Immature natural killer cell (primary cell): ENCODE data around the gene LSAMP. TPM values are rescaled to one million over a fixed set of nuclear protein-coding genes. Genes with fewer than 3 reads are reported as not detected.

Experiments
- DNase-seq, 3 donors: peaks; one replicate each; pipeline ENCODE4 v3.0.0; 2022; ENCODE audit warnings: mixed read lengths in 1 of 3
- H3K27ac Mint-ChIP-seq, 6 donors: one replicate each; pipeline ENCODE4 v1.8.0; 2020; ENCODE audit warnings: mixed read lengths in 6 of 6, mild to moderate bottlenecking in 5 of 6, inconsistent platforms in 4 of 6, moderate library complexity in 3 of 6
- H3K27me3 Mint-ChIP-seq, 3 donors: one replicate each; pipeline ENCODE4 v1.8.0; 2020 to 2021; ENCODE audit warnings: low read depth in 3 of 3, mild to moderate bottlenecking in 3 of 3, mixed read lengths in 3 of 3, moderate library complexity in 3 of 3, inconsistent platforms in 1 of 3
- H3K36me3 Mint-ChIP-seq, 3 donors: one replicate each; pipeline ENCODE4 v1.8.0; 2020; ENCODE audit warnings: mixed read lengths in 3 of 3, inconsistent platforms in 2 of 3, mild to moderate bottlenecking in 2 of 3
- H3K4me1 Mint-ChIP-seq, 2 donors: one replicate each; pipeline ENCODE4 v1.8.0; 2020; ENCODE audit warnings: inconsistent platforms in 2 of 2, mild to moderate bottlenecking in 2 of 2, mixed read lengths in 2 of 2, moderate library complexity in 1 of 2
- H3K4me3 Mint-ChIP-seq, 5 donors: one replicate each; pipeline ENCODE4 v1.8.0; 2020; ENCODE audit warnings: mild to moderate bottlenecking in 5 of 5, mixed read lengths in 5 of 5, inconsistent platforms in 3 of 5, moderate library complexity in 3 of 5
- H3K9me3 Mint-ChIP-seq, 6 donors: one replicate each; pipeline ENCODE4 v1.8.0; 2020; ENCODE audit warnings: mild to moderate bottlenecking in 6 of 6, mixed read lengths in 6 of 6, inconsistent platforms in 4 of 6, moderate library complexity in 3 of 6
- polyA plus RNA-seq, 3 donors: library from polyadenylated mRNA; unstranded; fragments of 300-500 nt; fragmentation: Illumina TruSeq; gene quantifications; one replicate each; pipeline ENCODE4 v1.2.3, GENCODE V29; 2021

LSAMP gene
- polyA plus RNA-seq, 3 donors from 2014 or later = not detected

DNA sequence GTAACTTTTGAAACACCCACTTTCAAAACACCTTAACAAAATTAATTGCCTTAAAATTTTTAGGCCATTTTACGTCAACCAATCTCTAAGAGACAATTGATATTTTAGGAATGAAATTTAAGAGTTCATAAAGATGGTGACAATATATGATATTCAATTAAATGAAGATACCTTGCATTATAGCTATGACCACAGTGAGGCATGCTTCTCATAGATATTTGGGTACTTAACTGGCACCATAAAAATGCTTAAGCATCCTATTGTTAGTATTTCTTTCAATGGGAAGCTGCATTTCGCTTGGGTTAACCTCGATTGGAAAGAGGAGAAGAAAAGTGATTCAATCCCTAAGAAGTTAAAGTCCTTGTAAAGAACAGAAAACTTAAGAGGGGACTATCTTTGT is 613.0 kb downstream of the LSAMP start:
- no peak overlapping the region for H3K27ac Mint-ChIP-seq
- H3K9me3 Mint-ChIP-seq = no peaks in the 10 kb centered on the region
- DNase-seq = no peak
- H3K4me1 Mint-ChIP-seq = no peaks in the 10 kb centered on the region
- no peaks in the 10 kb centered on the region for H3K36me3 Mint-ChIP-seq
- H3K27me3 Mint-ChIP-seq = peaks cover 0 to 12% (median 11%) of the 10 kb centered on the region in 3 donors
- H3K4me3 Mint-ChIP-seq = no peak overlapping the region

DNA sequence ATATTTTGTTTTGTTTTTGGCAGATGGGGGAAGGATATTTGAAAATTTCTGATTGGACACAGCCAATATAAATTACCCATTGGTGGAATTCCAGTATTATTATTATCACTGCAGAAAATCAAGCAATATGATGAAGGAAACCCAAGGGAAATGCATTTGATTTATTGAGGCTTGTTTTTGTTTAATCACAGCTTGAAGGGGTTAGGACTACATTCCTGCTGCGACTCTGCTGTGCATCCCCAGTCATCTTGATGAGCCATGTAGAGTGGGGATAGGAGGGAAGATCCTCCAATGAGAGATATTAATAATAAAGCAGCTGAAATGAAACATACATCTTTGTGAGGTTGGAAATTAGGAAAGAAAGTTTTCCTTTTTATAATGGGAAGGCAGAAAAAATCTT is 613.4 kb downstream of the LSAMP start:
- Mint-ChIP-seq H3K4me3 (no peak overlapping the region), H3K36me3 (no peaks in the 10 kb centered on the region), H3K9me3 (no peaks in the 10 kb centered on the region), H3K27ac (no peak overlapping the region), H3K27me3 (peaks cover 0 to 12% (median 11%) of the 10 kb centered on the region in 3 donors), H3K4me1 (no peaks in the 10 kb centered on the region)
- DNase-seq = no peak

DNA sequence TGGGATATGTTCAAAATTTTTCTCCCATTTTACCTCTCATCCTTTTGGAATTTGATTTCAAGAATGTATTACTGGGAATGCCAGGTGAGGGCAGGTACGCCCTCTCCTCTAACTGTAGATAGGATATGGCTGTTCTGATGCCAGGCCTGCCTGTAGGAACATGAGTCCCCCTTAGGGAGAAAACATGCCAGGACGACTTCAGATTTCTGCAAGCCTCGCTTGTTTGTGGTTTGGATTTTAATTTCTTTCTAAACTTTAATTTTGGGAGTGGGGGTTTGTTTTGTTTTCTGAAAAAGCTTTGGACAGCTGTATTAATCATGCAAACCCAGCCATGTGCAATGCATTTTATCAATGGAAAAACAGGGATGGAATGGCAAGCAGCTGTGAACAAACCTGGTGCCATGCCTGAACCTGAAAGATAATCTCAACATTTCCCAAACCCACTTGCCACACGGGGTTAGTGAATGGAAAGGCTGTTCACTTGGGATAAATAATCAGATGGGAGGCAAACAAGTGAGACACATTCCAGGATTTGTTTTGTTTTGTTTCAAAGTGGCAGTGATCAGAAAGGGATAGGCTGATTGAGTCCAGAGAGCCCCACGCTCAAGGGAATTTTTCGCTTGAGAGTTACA is 614.4 kb downstream of the LSAMP start:
- DNase-seq = no peak
- Mint-ChIP-seq H3K36me3 (no peaks in the 10 kb centered on the region), H3K27me3 (peaks cover 0 to 18% (median 11%) of the 10 kb centered on the region in 3 donors), H3K4me1 (no peaks in the 10 kb centered on the region), H3K27ac (no peak overlapping the region), H3K4me3 (no peak overlapping the region), H3K9me3 (no peaks in the 10 kb centered on the region)

DNA sequence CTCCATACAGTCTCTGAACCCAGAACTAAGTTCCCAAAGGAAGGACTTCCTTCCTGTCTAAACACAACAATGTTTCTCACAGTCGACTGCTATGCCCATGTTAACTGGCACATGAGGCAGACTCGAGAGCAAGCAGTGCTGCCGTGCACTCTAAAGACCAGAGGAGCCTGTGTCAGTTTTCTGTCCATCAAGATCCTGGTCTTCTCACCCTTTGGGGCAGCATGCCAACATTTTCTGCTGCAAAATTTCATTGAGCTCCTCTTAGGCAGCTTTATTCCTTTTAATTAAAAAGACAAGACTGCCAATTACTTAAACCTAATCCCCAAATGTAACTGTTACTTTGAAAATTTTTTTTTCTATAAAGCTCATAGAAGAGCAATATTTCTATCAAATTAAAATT is 616.9 kb downstream of the LSAMP start:
- H3K36me3 Mint-ChIP-seq = no peaks in the 10 kb centered on the region
- no peak overlapping the region for H3K27ac Mint-ChIP-seq
- H3K27me3 Mint-ChIP-seq = peaks cover 0 to 18% (median 9%) of the 10 kb centered on the region in 3 donors

DNA sequence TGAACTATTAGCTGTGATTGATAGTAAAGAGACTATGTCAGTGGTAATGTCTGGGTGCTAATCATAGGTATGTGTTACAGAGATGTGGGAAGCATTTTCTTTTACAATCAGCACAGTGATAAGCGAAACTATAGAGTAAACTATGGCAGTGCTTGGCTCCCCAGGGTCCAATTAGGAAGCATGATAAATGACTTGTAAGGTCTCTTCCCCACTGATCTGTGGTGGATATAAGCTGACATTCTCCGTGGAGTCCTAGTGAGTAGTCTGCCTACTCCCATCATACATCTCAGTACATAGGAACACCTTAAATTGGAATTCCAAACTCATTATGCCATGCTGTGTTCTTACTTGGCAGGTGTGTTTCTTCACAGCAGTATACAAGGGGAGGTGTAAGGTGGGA is 617.8 kb downstream of the LSAMP start:
- no peak overlapping the region for H3K27ac Mint-ChIP-seq
- no peaks in the 10 kb centered on the region for H3K9me3 Mint-ChIP-seq
- H3K36me3 Mint-ChIP-seq = no peaks in the 10 kb centered on the region
- H3K27me3 Mint-ChIP-seq = peaks cover 0 to 18% (median 9%) of the 10 kb centered on the region in 3 donors
- no peak overlapping the region for H3K4me3 Mint-ChIP-seq
- DNase-seq = no peak
- H3K4me1 Mint-ChIP-seq = no peaks in the 10 kb centered on the region

More for the DNA sequence above, 616.9 kb downstream of the LSAMP start:
- Mint-ChIP-seq H3K9me3 (no peaks in the 10 kb centered on the region), H3K4me3 (no peak overlapping the region), H3K4me1 (no peaks in the 10 kb centered on the region)
- no peak for DNase-seq

DNA sequence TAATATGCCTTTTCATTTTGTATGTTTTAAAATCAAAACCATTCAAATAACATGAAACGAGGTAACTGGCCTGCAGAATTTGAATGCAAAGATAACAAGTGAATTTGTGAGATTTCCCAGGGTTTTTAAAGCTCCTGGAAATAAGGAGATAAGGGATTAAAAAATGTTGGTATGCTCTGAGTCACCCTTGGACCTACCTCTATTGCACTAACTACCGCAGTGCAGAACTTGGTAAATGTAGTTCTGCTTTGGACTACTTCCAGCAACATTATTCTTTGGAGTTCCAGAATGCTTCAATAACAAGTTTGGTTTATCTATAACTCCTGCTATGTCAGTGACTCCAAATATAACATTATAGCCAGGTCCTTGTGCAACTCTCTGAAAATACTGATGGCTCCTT is 620.2 kb downstream of the LSAMP start:
- H3K9me3 Mint-ChIP-seq = no peaks in the 10 kb centered on the region
- no peak overlapping the region for H3K27ac Mint-ChIP-seq
- H3K4me3 Mint-ChIP-seq = no peak overlapping the region
- H3K27me3 Mint-ChIP-seq = peaks cover 0 to 17% (median 0%) of the 10 kb centered on the region in 3 donors
- no peaks in the 10 kb centered on the region for H3K36me3 Mint-ChIP-seq
- DNase-seq = no peak
- H3K4me1 Mint-ChIP-seq = no peaks in the 10 kb centered on the region

DNA sequence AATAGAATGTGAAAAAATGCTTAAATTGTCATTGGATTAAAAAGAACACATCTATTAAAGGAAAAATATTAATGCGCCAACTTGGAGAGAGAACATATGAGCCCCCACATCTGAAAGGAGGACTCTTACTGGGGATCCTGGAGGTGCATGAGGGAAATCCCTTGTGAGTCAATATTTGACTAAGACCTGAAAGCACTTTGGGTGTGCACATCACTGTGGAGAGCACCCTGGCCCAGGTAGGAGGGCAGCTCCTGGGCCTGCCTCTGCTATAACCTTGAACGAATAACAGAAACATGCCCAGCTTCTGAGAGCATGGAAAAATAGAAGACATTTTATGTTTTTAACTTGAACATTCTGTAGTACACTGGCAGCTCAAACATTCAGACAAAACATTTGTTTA is 622.2 kb downstream of the LSAMP start:
- Mint-ChIP-seq H3K9me3 (no peaks in the 10 kb centered on the region), H3K4me1 (no peaks in the 10 kb centered on the region), H3K4me3 (no peak overlapping the region), H3K36me3 (no peaks in the 10 kb centered on the region), H3K27me3 (peaks cover 0 to 12% (median 0%) of the 10 kb centered on the region in 3 donors), H3K27ac (no peak overlapping the region)
- DNase-seq = no peak

DNA sequence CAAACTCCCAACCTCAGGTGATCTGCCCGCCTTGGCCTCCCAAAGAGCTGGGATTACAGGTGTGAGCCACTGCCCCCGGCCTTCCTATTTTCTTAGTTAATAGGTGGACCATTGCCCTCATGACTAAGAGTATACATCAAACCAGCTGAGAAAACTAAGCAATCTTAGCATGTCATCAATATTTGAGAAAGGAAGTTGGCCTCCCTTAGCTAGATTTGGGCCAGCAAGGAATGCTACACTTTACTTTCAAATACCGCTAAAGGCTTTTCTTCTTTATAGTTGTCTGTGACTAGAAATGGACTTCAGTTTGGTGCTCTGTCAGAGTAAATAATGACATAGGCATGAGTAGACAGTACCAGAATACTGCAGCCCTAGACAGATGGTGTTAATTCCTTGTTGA is 622.7 kb downstream of the LSAMP start:
- no peaks in the 10 kb centered on the region for H3K4me1 Mint-ChIP-seq
- no peak overlapping the region for H3K4me3 Mint-ChIP-seq
- no peak overlapping the region for H3K27ac Mint-ChIP-seq
- H3K9me3 Mint-ChIP-seq = no peaks in the 10 kb centered on the region
- DNase-seq = no peak
- H3K27me3 Mint-ChIP-seq = peaks cover 0 to 9% (median 0%) of the 10 kb centered on the region in 3 donors
- no peaks in the 10 kb centered on the region for H3K36me3 Mint-ChIP-seq

DNA sequence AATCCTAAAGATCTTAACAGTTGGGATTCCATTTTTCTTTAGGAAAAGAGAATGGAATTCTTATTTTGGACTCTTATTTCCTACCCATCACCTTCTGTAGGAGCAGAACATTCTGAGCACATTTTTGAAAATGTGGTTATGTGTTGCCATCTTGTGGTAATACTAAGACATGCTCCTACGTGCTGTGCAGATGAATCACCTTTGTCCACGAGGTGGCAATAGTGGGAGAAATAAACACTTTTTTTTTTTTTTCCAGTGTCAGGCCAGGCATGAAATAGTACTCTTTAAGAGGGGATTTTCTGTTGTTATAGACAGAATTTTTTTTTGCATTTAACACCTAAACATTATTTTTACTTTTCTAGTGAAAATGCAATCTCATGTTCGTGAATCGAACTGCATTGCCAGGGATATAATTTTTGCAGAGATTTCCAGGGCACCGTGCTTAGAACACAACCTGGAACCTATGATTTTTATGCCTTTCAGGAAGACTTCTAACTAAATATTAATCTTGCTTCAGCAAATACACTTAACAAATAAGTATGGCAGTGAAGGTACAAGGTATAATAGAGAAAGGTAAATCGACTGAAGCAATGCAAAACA is 625.4 kb downstream of the LSAMP start:
- Mint-ChIP-seq H3K27ac (no peak overlapping the region), H3K4me3 (no peak overlapping the region), H3K4me1 (no peaks in the 10 kb centered on the region), H3K27me3 (peaks cover 0 to 4% (median 3%) of the 10 kb centered on the region in 3 donors), H3K9me3 (no peaks in the 10 kb centered on the region), H3K36me3 (no peaks in the 10 kb centered on the region)
- DNase-seq = peak; percentile 48 to 63 (median 57)

DNA sequence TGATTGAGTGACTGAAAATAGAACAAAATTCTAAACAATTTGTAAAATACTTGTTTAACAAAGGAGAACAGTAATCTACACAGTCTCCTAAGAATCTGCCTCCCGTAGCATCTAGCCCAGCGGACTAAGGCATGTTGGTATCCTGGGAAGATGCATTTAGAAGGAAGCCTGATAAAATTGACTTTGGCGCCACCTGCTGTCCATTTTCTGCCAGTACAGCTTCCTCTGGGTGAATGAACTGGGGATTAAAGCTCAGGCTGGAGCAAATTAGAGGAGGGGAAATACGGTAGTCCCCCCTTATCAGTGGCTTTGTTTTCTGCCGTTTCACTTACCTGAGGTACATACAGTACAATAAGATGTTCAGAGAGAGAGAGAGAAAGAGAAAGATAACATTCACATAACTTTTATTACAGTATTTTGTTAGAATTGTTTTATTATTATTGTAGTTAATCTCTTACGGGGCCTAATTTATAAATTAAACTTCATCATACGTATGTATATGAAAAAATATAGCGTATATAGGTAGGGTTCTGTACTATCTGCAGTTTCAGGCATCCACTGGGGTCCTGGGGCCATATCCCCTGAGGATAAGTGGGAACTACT is 630.4 kb downstream of the LSAMP start:
- Mint-ChIP-seq H3K4me3 (no peak overlapping the region), H3K4me1 (no peaks in the 10 kb centered on the region), H3K9me3 (no peaks in the 10 kb centered on the region), H3K36me3 (no peaks in the 10 kb centered on the region), H3K27ac (no peak overlapping the region), H3K27me3 (peaks cover 5 to 6% (median 6%) of the 10 kb centered on the region in 3 donors)
- DNase-seq = peak; percentile 41 to 52 (median 47)

DNA sequence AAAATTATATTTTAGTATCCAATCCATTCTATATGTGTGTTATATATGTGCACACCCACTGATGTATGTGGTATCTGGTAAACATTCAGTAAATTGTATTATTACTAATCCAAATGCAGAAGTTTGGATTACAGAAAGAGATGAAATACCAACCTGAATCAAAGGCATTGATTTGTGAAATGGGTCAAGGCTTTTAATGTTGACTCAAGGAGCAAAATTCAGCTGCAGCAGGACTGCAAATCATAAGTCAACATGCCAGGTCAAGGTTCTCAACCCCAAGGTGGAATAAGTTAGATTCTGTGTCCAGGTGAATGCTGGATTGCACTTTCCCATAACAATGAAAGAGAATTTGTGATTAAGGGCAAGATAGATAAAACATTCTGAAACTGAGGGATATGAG is 631.3 kb downstream of the LSAMP start:
- no peak overlapping the region for H3K27ac Mint-ChIP-seq
- H3K27me3 Mint-ChIP-seq = peaks cover 5 to 6% (median 6%) of the 10 kb centered on the region in 3 donors
- no peak for DNase-seq
- H3K4me1 Mint-ChIP-seq = no peaks in the 10 kb centered on the region
- no peaks in the 10 kb centered on the region for H3K36me3 Mint-ChIP-seq
- no peak overlapping the region for H3K4me3 Mint-ChIP-seq
- no peaks in the 10 kb centered on the region for H3K9me3 Mint-ChIP-seq

DNA sequence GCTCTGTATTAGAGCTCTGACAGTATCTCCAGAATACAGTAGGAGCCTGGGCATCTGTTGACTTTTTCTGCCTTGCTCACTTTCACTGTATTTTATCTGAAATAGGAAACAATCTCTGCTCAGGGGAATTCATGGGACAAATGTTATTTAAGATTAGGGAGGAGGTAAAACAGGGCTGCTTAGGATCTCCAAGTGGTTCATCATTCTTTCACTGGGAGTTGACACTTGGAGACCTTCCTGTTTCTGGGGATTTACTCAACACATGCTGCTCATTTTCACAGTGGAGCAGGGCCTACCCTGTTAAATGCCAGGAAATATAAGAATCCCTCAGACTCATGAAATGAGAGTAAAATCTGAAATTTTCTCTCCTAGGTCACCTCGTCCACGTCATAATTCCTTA is 636.5 kb downstream of the LSAMP start:
- H3K27me3 Mint-ChIP-seq = peaks cover 5 to 11% (median 6%) of the 10 kb centered on the region in 3 donors

DNA sequence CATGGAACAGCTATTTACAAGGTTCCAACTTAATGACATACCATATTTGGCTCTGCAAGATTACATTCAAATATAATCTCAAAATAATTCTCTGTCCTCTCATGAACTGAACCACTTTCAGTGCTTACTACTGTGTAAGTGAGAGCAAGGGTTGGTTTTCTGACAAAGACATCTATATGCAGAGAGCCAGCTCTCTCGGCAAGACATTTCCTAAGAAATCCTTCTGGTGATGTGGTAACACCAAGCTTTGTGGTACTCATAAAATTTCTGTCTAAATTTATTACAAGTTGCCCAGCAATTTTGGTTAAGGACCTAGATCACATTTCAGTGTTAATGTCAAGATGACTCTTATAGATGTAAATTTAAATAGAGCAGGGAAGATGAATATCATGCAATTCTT is 637.0 kb downstream of the LSAMP start:
- no peaks in the 10 kb centered on the region for H3K36me3 Mint-ChIP-seq
- H3K9me3 Mint-ChIP-seq = no peaks in the 10 kb centered on the region
- H3K4me3 Mint-ChIP-seq = no peak overlapping the region
- H3K27ac Mint-ChIP-seq = no peak overlapping the region
- peaks cover 6 to 13% (median 8%) of the 10 kb centered on the region in 3 donors for H3K27me3 Mint-ChIP-seq
- no peaks in the 10 kb centered on the region for H3K4me1 Mint-ChIP-seq
- DNase-seq = no peak

More for the DNA sequence above, 636.5 kb downstream of the LSAMP start:
- Mint-ChIP-seq H3K4me3 (no peak overlapping the region), H3K4me1 (no peaks in the 10 kb centered on the region), H3K36me3 (no peaks in the 10 kb centered on the region), H3K27ac (no peak overlapping the region), H3K9me3 (no peaks in the 10 kb centered on the region)
- no peak for DNase-seq

DNA sequence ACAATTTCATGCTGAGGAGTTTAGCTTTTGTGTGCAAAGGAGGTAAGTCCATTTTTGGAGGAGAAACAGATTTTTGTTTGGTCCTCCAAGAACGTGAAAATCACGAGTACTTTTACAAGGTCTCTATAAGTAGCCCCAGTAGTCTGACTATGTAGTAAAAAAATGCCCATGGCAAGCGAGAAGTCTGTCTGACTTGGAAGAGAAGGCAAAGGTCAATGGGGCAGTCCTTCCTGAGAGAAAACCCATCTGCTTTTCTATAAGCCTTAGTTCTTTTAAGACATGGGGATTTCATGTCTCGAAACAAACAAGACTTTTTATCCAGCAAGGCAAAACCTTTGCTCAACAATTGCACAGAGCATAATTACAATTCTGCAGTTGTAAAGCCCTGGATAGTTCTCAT is 638.8 kb downstream of the LSAMP start:
- H3K27me3 Mint-ChIP-seq = peaks cover 6 to 14% (median 11%) of the 10 kb centered on the region in 3 donors
- DNase-seq = no peak
- H3K9me3 Mint-ChIP-seq = no peaks in the 10 kb centered on the region
- H3K27ac Mint-ChIP-seq = no peak overlapping the region
- H3K36me3 Mint-ChIP-seq = no peaks in the 10 kb centered on the region
- no peak overlapping the region for H3K4me3 Mint-ChIP-seq
- no peaks in the 10 kb centered on the region for H3K4me1 Mint-ChIP-seq
